Measurements from ENCODE around the gene ALDH1A2. TPM values are rescaled to one million over a fixed set of nuclear protein-coding genes. Genes with fewer than 3 reads are reported as not detected.

ALDH1A2 gene
- total and polyA plus RNA-seq, 2 donors, result 1.8 to 17.8 TPM

GRCh38 chr15:57949374-57949943, 116.1 kb downstream of the ALDH1A2 start:
- H3K36me3 ChIP-seq (ENCODE audit: control insufficient read depth in 2 of 2, insufficient read depth in 2 of 2, low read length in 1 of 2), result no peaks in the 10 kb centered on the region

GRCh38 chr15:57948351-57949289, 116.9 kb downstream of the ALDH1A2 start:
- Histone ChIP-seq H3K36me3 (ENCODE audit: control insufficient read depth in 2 of 2, insufficient read depth in 2 of 2, low read length in 1 of 2) (no peaks in the 10 kb centered on the region), H3K27me3 (ENCODE audit: control insufficient read depth in 2 of 2, insufficient read depth in 1 of 2, low read length in 1 of 2) (peaks cover 0 to 17% of the 10 kb centered on the region in 2 donors), H3K27ac (ENCODE audit: low read depth in 1 of 2, low read length in 1 of 2) (no peak overlapping the region), H3K4me1 (ENCODE audit: control insufficient read depth in 2 of 2, insufficient read depth in 2 of 2, low read length in 2 of 2) (no peaks in the 10 kb centered on the region), H3K4me3 (ENCODE audit: low read length in 2 of 2) (no peak overlapping the region), H3K9me3 (ENCODE audit: control insufficient read depth in 2 of 2, insufficient read depth in 1 of 2, low read length in 1 of 2) (no peaks in the 10 kb centered on the region)
- no peak for DNase-seq (ENCODE audit: low read depth in 6 of 9, low spot score in 9 of 9)
- 90% methylated on average over 9 of the region's 9 CpGs for WGBS

More at GRCh38 chr15:57949374-57949943, 116.1 kb downstream of the ALDH1A2 start:
- no peaks in the 10 kb centered on the region for H3K4me1 ChIP-seq (ENCODE audit: control insufficient read depth in 2 of 2, insufficient read depth in 2 of 2, low read length in 2 of 2)
- no peaks in the 10 kb centered on the region for H3K9me3 ChIP-seq (ENCODE audit: control insufficient read depth in 2 of 2, insufficient read depth in 1 of 2, low read length in 1 of 2)
- no peak for DNase-seq (ENCODE audit: low read depth in 6 of 9, low spot score in 9 of 9)
- H3K27ac ChIP-seq (ENCODE audit: low read depth in 1 of 2, low read length in 1 of 2), result no peak overlapping the region
- H3K4me3 ChIP-seq (ENCODE audit: low read length in 2 of 2), result no peak overlapping the region
- WGBS, result 86% methylated on average over 3 of the region's 3 CpGs
- peaks cover 0 to 17% of the 10 kb centered on the region in 2 donors for H3K27me3 ChIP-seq (ENCODE audit: control insufficient read depth in 2 of 2, insufficient read depth in 1 of 2, low read length in 1 of 2)

- Histone ChIP-seq H3K9me3 (ENCODE audit: control insufficient read depth in 2 of 2, insufficient read depth in 1 of 2, low read length in 1 of 2) (no peaks in the 10 kb centered on the region), H3K4me3 (ENCODE audit: low read length in 2 of 2) (no peak overlapping the region), H3K27me3 (ENCODE audit: control insufficient read depth in 2 of 2, insufficient read depth in 1 of 2, low read length in 1 of 2) (peaks cover 0 to 17% of the 10 kb centered on the region in 2 donors), H3K36me3 (ENCODE audit: control insufficient read depth in 2 of 2, insufficient read depth in 2 of 2, low read length in 1 of 2) (no peaks in the 10 kb centered on the region), H3K27ac (ENCODE audit: low read depth in 1 of 2, low read length in 1 of 2) (no peak overlapping the region), H3K4me1 (ENCODE audit: control insufficient read depth in 2 of 2, insufficient read depth in 2 of 2, low read length in 2 of 2) (no peaks in the 10 kb centered on the region)
- no peak for DNase-seq (ENCODE audit: low read depth in 6 of 9, low spot score in 9 of 9)
- WGBS, result 71% methylated on average over 3 of the region's 3 CpGs
Observed at GRCh38 chr15:57947781-57948180, 117.7 kb downstream of the ALDH1A2 start.

GRCh38 chr15:57947282-57947681, 118.2 kb downstream of the ALDH1A2 start:
- Histone ChIP-seq H3K4me1 (ENCODE audit: control insufficient read depth in 2 of 2, insufficient read depth in 2 of 2, low read length in 2 of 2) (no peaks in the 10 kb centered on the region), H3K4me3 (ENCODE audit: low read length in 2 of 2) (no peak overlapping the region), H3K27ac (ENCODE audit: low read depth in 1 of 2, low read length in 1 of 2) (no peak overlapping the region), H3K9me3 (ENCODE audit: control insufficient read depth in 2 of 2, insufficient read depth in 1 of 2, low read length in 1 of 2) (no peaks in the 10 kb centered on the region), H3K27me3 (ENCODE audit: control insufficient read depth in 2 of 2, insufficient read depth in 1 of 2, low read length in 1 of 2) (peaks cover 0 to 17% of the 10 kb centered on the region in 2 donors), H3K36me3 (ENCODE audit: control insufficient read depth in 2 of 2, insufficient read depth in 2 of 2, low read length in 1 of 2) (no peaks in the 10 kb centered on the region)
- WGBS, result 83% methylated on average over 4 of the region's 4 CpGs
- DNase-seq (ENCODE audit: low read depth in 6 of 9, low spot score in 9 of 9), result no peak

DNA sequence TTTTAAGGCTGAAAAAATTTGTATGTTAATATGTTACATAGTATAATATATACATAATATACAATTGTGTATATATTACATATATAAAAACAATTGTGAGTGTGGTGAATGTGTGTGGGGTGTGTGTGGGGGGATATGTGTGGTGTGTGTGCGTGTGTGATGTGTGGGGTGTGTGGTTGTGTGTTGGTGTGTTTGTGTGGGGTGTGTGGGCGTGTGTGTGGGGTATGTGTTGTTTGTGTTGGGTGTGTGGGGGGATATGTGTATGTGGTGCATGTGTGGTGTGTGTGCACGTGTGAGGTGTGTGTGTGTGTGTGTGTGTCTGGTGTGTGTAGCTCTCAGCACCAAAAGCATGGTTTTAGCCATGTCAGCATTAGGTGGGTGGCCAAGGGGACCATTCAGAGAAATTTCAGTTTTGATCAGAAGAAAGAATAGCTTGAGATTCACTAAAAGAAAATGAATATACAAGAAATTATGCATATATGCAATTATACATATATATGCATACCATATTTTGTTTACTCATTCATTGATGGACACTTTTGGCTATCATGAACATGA, 118.9 kb downstream of the ALDH1A2 start:
- Histone ChIP-seq H3K9me3 (ENCODE audit: control insufficient read depth in 2 of 2, insufficient read depth in 1 of 2, low read length in 1 of 2) (no peaks in the 10 kb centered on the region), H3K4me3 (ENCODE audit: low read length in 2 of 2) (no peak overlapping the region), H3K36me3 (ENCODE audit: control insufficient read depth in 2 of 2, insufficient read depth in 2 of 2, low read length in 1 of 2) (no peaks in the 10 kb centered on the region), H3K27me3 (ENCODE audit: control insufficient read depth in 2 of 2, insufficient read depth in 1 of 2, low read length in 1 of 2) (peaks cover 0 to 17% of the 10 kb centered on the region in 2 donors), H3K27ac (ENCODE audit: low read depth in 1 of 2, low read length in 1 of 2) (no peak overlapping the region), H3K4me1 (ENCODE audit: control insufficient read depth in 2 of 2, insufficient read depth in 2 of 2, low read length in 2 of 2) (no peaks in the 10 kb centered on the region)
- WGBS, result 91% methylated on average over 3 of the region's 3 CpGs
- no peak for DNase-seq (ENCODE audit: low read depth in 6 of 9, low spot score in 9 of 9)

GRCh38 chr15:57945616-57946015, 119.9 kb downstream of the ALDH1A2 start:
- DNase-seq (ENCODE audit: low read depth in 6 of 9, low spot score in 9 of 9), result no peak
- no peak overlapping the region for H3K4me3 ChIP-seq (ENCODE audit: low read length in 2 of 2)
- WGBS, result 97% methylated on average over 2 of the region's 2 CpGs
- H3K36me3 ChIP-seq (ENCODE audit: control insufficient read depth in 2 of 2, insufficient read depth in 2 of 2, low read length in 1 of 2), result no peaks in the 10 kb centered on the region
- no peak overlapping the region for H3K27ac ChIP-seq (ENCODE audit: low read depth in 1 of 2, low read length in 1 of 2)
- no peaks in the 10 kb centered on the region for H3K9me3 ChIP-seq (ENCODE audit: control insufficient read depth in 2 of 2, insufficient read depth in 1 of 2, low read length in 1 of 2)
- peaks cover 0 to 12% of the 10 kb centered on the region in 2 donors for H3K27me3 ChIP-seq (ENCODE audit: control insufficient read depth in 2 of 2, insufficient read depth in 1 of 2, low read length in 1 of 2)
- no peaks in the 10 kb centered on the region for H3K4me1 ChIP-seq (ENCODE audit: control insufficient read depth in 2 of 2, insufficient read depth in 2 of 2, low read length in 2 of 2)

DNA sequence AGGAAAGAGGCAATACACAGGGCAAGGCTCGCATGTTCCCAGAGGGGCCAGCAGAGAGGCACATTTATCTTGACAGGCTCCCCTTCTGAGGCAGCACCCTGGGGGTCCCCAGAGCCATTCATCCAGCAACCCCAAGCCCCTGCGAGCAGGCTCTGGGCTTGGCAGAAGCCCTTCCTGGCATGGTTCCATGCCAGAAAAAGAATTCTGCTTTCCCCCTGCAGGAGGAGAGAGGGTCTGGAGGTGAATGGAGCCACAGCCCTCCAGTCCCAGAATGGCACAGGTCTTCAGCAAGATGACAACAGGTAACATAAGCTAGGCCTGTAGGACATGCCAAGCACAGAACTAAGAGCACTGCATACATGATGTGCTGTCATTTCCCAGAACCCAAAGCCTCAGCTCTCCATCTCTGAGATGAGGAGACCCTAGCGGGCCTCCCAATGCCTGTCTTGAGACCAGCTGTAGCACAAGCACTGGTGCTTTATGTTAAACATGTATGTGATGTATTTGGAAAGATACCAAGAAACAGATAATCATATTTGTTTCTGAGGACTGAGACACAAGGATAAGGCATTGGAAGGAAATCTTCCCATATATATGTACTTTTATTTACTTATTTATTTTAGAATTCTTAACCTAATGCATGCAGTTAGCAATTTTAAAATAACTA, 121.6 kb downstream of the ALDH1A2 start:
- Histone ChIP-seq H3K4me3 (ENCODE audit: low read length in 2 of 2) (no peak overlapping the region), H3K27ac (ENCODE audit: low read depth in 1 of 2, low read length in 1 of 2) (no peak overlapping the region), H3K4me1 (ENCODE audit: control insufficient read depth in 2 of 2, insufficient read depth in 2 of 2, low read length in 2 of 2) (no peaks in the 10 kb centered on the region), H3K9me3 (ENCODE audit: control insufficient read depth in 2 of 2, insufficient read depth in 1 of 2, low read length in 1 of 2) (no peaks in the 10 kb centered on the region), H3K27me3 (ENCODE audit: control insufficient read depth in 2 of 2, insufficient read depth in 1 of 2, low read length in 1 of 2) (peaks cover 0 to 12% of the 10 kb centered on the region in 2 donors), H3K36me3 (ENCODE audit: control insufficient read depth in 2 of 2, insufficient read depth in 2 of 2, low read length in 1 of 2) (no peaks in the 10 kb centered on the region)
- 94% methylated on average over 3 of the region's 3 CpGs for WGBS
- no peak for DNase-seq (ENCODE audit: low read depth in 6 of 9, low spot score in 9 of 9)

- Histone ChIP-seq H3K4me1 (ENCODE audit: control insufficient read depth in 2 of 2, insufficient read depth in 2 of 2, low read length in 2 of 2) (no peaks in the 10 kb centered on the region), H3K27ac (ENCODE audit: low read depth in 1 of 2, low read length in 1 of 2) (no peak overlapping the region), H3K4me3 (ENCODE audit: low read length in 2 of 2) (no peak overlapping the region), H3K27me3 (ENCODE audit: control insufficient read depth in 2 of 2, insufficient read depth in 1 of 2, low read length in 1 of 2) (peaks cover 0 to 9% of the 10 kb centered on the region in 2 donors), H3K9me3 (ENCODE audit: control insufficient read depth in 2 of 2, insufficient read depth in 1 of 2, low read length in 1 of 2) (no peaks in the 10 kb centered on the region), H3K36me3 (ENCODE audit: control insufficient read depth in 2 of 2, insufficient read depth in 2 of 2, low read length in 1 of 2) (no peaks in the 10 kb centered on the region)
- no peak for DNase-seq (ENCODE audit: low read depth in 6 of 9, low spot score in 9 of 9)
- 96% methylated on average over 5 of the region's 5 CpGs for WGBS
Observed at GRCh38 chr15:57943171-57943570, 122.3 kb downstream of the ALDH1A2 start.

All from thymus (tissue), 11 donors.